Stimulated activated CD4-positive, alpha-beta T cell treated with anti-CD3 and anti-CD28 coated beads, Interleukin-15, amount 100 ng/mL, for 48 hours (primary cell): Measurements from ENCODE around the gene SNX1.

Source experiments
- DNase-seq, 2 donors: peaks; one replicate each; pipeline ENCODE4 v3.0.0-alpha.2; 2020; ENCODE audit warnings: low read depth in 2 of 2

The SNX1 gene

GRCh38 chr15:64146041-64146440 is 50.3 kb downstream of the SNX1 start:
- DNase-seq: no peak

DNA sequence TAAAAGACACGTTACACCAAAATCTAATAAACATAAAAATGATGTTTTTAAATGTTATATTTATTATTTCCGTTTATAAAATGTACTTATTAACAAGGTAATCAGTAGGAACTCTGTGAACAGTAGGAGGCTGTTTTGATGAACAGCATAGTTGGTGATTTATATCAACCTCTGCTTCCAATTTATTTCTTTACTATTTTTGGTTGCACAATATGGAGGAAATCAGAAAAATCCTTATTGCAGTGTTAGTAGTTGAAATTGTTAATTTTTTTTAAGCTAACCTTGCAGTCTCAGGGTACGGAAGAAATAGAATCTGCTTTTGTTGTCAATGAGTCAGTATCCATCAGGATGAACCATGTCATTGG is 50.7 kb downstream of the SNX1 start:
- no peak for DNase-seq

DNA sequence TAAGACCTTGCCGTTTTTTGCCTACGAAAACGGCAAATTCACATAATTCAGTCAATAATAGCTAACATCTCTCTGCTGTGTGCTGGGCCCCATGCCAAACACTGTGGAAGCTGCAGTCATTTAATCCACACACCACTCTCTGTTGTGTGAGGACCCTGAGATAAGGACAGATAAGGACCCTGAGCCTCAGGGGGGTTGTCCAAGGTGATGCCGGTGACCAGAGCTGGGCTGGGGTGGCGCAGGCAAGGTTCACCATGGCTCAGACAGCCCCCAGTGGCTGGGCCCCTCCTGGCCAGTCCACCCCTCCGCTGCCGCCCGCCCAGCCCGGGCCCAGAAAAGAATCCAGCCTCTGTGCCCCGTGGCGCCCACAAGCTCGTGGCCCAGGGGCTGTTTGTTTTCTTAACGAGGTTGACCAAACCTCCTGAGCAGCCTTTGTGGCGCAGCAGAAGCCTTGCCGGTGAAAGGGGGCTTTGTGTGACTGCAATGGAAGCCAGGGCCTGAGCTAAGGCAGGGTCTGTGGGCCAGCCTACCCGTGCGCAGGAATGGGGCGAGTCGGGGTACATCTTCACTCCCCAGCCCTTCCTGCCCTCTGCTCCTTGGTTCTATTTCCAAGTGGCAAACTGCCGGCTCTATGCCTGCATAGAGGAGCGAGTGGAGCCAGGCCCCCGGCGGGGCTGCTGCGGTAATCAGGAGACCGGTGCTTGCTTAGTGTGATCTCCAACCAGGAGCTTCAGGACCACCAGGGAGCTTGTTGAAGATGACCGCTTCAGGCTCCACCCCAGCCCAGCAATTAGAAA is 51.3 kb downstream of the SNX1 start:
- DNase-seq: no peak

DNA sequence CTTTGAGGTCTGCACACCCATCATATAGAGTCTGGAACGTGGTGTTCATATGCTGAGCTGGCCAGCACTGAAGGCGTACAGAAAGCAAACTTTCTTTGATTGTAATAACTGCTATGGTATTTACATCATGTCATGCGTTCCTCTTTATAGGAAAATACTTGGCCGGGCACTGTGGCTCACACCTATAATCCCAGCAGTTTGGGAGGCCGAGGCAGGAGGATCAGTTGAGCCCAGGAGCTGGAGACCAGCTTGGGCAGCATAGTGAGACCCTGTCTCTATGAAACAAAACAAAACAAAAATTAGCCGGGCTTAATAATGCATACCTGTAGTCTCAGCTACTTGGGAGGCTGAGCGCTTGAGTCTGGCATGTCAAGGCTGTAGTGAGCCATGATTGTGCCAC is 52.4 kb downstream of the SNX1 start:
- no peak for DNase-seq

DNA sequence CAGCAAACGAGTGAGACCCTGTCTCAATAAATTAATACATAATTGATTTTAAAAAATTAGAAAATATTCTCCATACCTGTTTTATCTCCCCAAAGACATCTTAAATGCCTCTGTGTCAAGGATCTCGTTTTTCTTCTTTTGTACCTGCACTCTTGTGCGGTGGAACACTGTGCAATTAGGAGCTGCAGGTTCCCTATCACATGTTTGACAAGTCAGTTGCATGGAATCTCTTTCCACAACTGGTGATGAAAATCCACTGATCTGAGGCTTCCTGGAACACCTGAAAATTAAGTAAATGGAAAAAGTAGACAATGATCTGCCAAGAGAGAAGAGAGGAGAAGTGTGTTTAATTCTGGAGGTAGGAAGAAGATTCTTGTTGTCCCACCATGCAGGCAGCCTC is 52.8 kb downstream of the SNX1 start:
- no peak for DNase-seq

GRCh38 chr15:64149424-64149823 is 53.6 kb downstream of the SNX1 start:
- DNase-seq: no peak

DNA sequence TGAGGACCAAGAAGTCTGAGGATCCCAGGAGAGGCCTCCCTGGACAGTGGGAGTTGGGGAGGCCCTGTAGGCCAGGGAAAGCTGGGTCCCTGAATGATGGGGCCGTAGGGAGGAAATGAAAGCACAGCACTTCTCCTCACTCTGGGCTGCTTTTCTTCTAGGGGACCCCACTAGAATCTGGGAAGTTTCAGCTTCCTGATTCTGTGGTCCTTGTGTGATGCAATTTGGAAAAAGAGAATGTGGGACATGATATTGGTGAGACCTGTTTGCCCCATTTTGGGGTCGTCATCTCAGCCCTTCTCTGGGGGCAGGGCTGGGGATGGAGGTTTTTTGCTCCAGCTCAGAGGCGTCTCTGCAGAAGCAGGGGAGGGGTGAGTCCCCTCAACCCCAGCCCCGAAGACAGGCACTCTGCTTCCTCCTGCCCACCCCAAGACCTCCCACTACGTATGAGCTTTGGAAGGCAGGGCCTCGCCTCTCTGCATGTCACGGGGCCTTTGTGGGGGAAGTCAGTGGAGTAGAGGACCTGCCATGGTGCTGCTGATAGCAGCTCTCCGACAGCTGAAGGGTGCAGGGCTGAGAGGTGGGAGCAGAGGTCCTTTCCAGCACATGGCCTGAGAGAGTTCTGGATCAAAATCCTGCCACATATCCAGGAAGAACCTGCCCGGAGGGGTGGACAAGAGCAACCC is 54.3 kb downstream of the SNX1 start:
- no peak for DNase-seq

- DNase-seq: no peak
Observed at GRCh38 chr15:64151727-64152506, 56.1 kb downstream of the SNX1 start, which contains the start of gene SNX22. SNX22 (plus strand) TSS chr15:64151731; CDS start chr15:64151776, 45 bp downstream.

DNA sequence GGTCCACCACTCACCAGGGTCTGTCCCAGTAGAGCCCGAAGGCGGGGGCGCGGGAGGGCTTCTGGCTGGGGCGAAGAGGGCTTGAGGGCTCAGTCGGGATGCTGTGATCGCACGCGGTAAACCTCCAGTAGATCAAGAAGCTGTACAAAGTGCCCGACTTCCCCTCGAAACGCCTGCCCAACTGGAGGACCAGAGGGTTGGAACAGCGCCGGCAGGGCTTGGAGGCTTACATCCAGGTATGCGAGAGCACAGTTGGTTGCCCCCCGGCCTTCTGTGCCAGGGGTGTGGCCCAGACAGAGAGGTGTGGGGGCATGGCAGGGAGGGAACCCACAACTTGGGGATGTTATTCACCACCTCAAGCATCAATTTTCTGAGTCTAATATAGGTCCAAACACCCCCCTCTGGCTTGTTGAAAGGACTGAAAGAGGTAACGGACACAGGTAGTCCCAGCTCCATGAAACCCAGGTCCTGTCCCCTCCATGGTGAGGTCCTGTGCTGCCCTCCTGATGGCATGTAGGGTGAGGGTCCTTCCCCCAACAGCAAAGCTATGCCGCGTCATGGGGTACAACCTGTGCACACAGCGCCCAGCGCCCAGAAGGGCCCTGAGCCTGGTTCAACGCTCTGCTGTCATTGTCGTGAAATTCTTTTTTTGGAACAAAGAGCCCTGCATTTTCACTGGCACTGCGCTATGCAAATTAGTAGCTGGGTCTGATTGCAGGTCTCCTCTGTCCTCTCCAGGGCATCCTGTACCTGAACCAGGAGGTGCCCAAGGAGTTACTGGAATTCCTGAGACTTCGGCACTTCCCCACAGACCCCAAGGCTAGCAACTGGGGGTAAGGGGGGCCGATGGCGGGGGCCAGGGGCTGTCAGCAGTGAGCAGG is 57.0 kb downstream of the SNX1 start:
- DNase-seq: no peak

DNA sequence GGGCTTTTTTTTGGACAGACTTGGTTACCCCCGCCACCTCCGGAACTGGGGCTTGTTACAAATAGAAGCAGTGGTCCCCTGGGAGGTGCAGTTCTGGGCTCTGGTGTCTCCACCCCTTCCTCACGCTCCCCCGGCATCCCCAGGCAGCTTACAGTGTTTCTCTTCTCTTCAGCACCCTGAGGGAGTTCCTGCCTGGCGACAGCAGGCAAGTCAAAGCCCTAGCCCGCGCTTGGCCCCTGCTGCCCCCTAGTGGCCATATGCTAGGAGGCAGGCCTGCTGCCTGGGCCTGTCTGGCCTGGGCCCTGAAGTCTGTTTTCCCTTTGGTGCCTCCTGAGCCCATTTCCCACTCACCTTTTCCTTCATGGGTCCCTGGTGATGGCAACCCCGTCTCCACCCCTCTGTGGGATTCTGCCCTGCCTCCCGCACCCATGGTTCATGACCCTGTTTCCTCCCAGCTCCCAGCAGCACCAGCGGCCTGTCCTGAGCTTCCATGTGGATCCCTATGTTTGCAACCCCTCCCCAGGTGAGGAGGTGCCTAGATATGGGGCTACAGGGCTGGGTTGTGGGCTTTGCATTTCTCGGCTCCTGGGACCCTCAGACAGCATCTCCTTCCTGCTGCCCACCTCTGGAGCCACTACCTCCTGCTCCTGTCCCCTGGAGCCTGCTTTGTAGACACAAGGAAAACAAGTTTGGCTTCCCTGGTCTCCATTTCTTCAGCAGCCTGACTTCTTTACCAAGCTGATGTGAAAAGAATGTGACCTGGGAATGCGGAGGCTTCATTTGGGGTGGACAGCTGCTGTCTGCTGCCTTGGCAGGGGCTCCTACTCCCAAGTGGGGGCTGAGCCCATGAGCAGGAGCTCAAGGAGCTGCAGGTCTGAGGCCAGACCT is 57.9 kb downstream of the SNX1 start:
- peak; percentile 81 to 92 for DNase-seq

DNA sequence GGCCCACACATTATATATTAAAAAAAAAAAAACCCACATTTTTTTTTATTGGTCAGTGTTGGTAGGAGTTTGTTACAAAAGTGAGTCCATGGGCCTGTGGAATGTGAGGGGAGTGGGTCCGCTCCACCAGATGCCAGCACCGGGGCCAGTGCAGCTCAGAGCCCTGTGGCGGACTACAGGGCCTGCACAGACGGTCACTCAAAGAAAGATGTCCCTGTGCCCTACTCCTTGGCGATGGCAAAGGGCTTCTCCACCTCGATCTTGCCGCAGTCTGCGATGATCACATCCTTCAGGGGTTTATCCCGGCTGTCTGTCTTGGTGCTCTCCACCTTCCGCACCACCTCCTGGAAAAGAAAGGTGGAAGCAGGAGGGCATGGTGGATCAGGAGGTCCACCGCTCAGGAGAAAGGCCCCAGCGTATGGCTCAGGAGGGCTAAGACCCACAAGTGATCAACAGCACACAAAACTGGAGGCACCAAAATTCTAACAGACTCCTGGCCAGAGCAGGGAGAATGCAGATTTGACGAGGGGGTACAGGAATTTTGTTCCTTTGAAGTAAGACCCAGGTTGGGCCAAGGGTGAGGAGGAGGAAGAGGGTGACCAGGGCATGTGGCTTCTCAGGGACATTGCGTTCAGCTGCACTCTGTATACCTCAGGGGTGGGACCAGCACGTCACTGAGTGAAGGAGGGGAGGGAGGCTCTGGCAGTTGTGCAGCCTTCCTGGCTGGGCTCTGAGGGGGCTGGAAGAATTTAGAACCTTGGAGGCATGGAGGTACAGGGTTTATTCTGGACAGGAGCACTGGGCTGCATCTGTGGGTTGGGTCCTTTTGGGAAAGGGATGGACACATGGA is 60.2 kb downstream of the SNX1 start:
- DNase-seq: no peak

GRCh38 chr15:64156652-64157331 is 61.0 kb downstream of the SNX1 start:
- no peak for DNase-seq

GRCh38 chr15:64157599-64158125 is 61.9 kb downstream of the SNX1 start:
- no peak for DNase-seq

GRCh38 chr15:64158363-64159134 is 62.8 kb downstream of the SNX1 start:
- no peak for DNase-seq

- DNase-seq: no peak
Observed at GRCh38 chr15:64161688-64162477, 66.1 kb downstream of the SNX1 start.

GRCh38 chr15:64162478-64162868 is 66.7 kb downstream of the SNX1 start:
- no peak for DNase-seq
